Lung microvascular endothelial cell (primary cell): Measurements from ENCODE around the gene TMEM63B. TPM values are rescaled to one million over a fixed set of nuclear protein-coding genes. Genes with fewer than 3 reads are reported as not detected.
"Not testable (repeated sequence)": the region's sequence is repeated elsewhere in the genome, so short reads cannot be mapped to it uniquely, and the experiment has no call there.

Source experiments
- DNase-seq, 2 donors: peaks; one replicate each; pipeline versions ENCODE4 v3.0.0 to v3.0.0-alpha.2; 2010; ENCODE audit warnings: low read depth in 2 of 2
- total RNA-seq: library from RNA; depleted of rRNA; stranded (reverse); fragments of >200 nt; gene quantifications from 2 replicates; pipeline ENCODE4 v1.2.1, GENCODE V29; 2014

The TMEM63B gene
- total RNA-seq, 1 donor from 2014 or later, result 21.2 TPM

- DNase-seq, result no peak
These were observed 42.7 kb downstream of the TMEM63B start for GRCh38 chr6:44169886-44170570.

GRCh38 chr6:44171899-44172546 lies 44.7 kb downstream of the TMEM63B start:
- DNase-seq, result no peak

- DNase-seq, result peak; percentile 77 to 79
These were observed 45.6 kb downstream of the TMEM63B start for GRCh38 chr6:44172731-44173500.

- no peak for DNase-seq
These were observed 48.9 kb downstream of the TMEM63B start for GRCh38 chr6:44176130-44176761.

GRCh38 chr6:44176762-44177509 lies 49.6 kb downstream of the TMEM63B start:
- DNase-seq, result peak in 1 of 2 donors; percentile 82

- peak in 1 of 2 donors; percentile 98 for DNase-seq
These were observed 50.5 kb downstream of the TMEM63B start for GRCh38 chr6:44177691-44178423.

GRCh38 chr6:44178424-44179071 lies 51.2 kb downstream of the TMEM63B start:
- no peak for DNase-seq

GRCh38 chr6:44179072-44179536 lies 51.8 kb downstream of the TMEM63B start:
- DNase-seq, result peak; percentile 30 to 59

GRCh38 chr6:44179648-44180047 lies 52.3 kb downstream of the TMEM63B start:
- no peak for DNase-seq

GRCh38 chr6:44180406-44180805 lies 53.1 kb downstream of the TMEM63B start:
- no peak for DNase-seq

- no peak for DNase-seq
These were observed 53.5 kb downstream of the TMEM63B start for GRCh38 chr6:44180886-44181285.

GRCh38 chr6:44181784-44182183 lies 54.4 kb downstream of the TMEM63B start:
- not testable (repeated sequence) for DNase-seq

GRCh38 chr6:44182911-44183390 lies 55.6 kb downstream of the TMEM63B start:
- DNase-seq, result no peak

GRCh38 chr6:44183783-44184182 lies 56.4 kb downstream of the TMEM63B start:
- DNase-seq, result no peak

GRCh38 chr6:44185356-44185755 lies 58.0 kb downstream of the TMEM63B start:
- not testable (repeated sequence) for DNase-seq

- peak in 1 of 2 donors; percentile 20 for DNase-seq
These were observed 58.7 kb downstream of the TMEM63B start for GRCh38 chr6:44185953-44186634.

- peak; percentile 59 to 73 for DNase-seq
These were observed 59.3 kb downstream of the TMEM63B start for GRCh38 chr6:44186635-44187025.

- no peak for DNase-seq
These were observed 61.5 kb downstream of the TMEM63B start for GRCh38 chr6:44188819-44189218.

- DNase-seq, result no peak
These were observed 61.9 kb downstream of the TMEM63B start for GRCh38 chr6:44189257-44189656.
